ENCODE measurements around the gene MUC22.
"Not testable (repeated sequence)": the region's sequence is repeated elsewhere in the genome, so short reads cannot be mapped to it uniquely, and the experiment has no call there.

Gene MUC22

GRCh38 chr6:31058128-31058894, 48.0 kb downstream of the MUC22 start:
- no peak for DNase-seq (ENCODE audit: insufficient read length, low spot score)
- FAIRE-seq: no peak
- peak; percentile 37 for TF ChIP-seq CTCF (IDR thresholded peaks at IDR 0.05; ENCODE audit: insufficient read depth, missing control alignments)

GRCh38 chr6:31060145-31060544, 49.9 kb downstream of the MUC22 start:
- DNase-seq (ENCODE audit: insufficient read length, low spot score) (no peak), FAIRE-seq (no peak)
- TF ChIP-seq CTCF (IDR thresholded peaks at IDR 0.05; ENCODE audit: insufficient read depth, missing control alignments): no peak

GRCh38 chr6:31063906-31064435, 53.7 kb downstream of the MUC22 start:
- DNase-seq (ENCODE audit: insufficient read length, low spot score) (no peak), FAIRE-seq (no peak)
- no peak for TF ChIP-seq CTCF (IDR thresholded peaks at IDR 0.05; ENCODE audit: insufficient read depth, missing control alignments)

GRCh38 chr6:31065556-31065955, 55.3 kb downstream of the MUC22 start:
- no peak for DNase-seq (ENCODE audit: insufficient read length, low spot score)
- FAIRE-seq: no peak
- TF ChIP-seq CTCF (IDR thresholded peaks at IDR 0.05; ENCODE audit: insufficient read depth, missing control alignments): no peak

- FAIRE-seq; DNase-seq (ENCODE audit: insufficient read length, low spot score): not testable (repeated sequence)
Observed at GRCh38 chr6:31067028-31067427, 56.8 kb downstream of the MUC22 start.

- not testable (repeated sequence) for DNase-seq (ENCODE audit: insufficient read length, low spot score); FAIRE-seq
Observed at GRCh38 chr6:31067891-31068668, 57.8 kb downstream of the MUC22 start.

GRCh38 chr6:31068669-31069340, 58.5 kb downstream of the MUC22 start:
- DNase-seq (ENCODE audit: insufficient read length, low spot score): peak; percentile 63
- no peak for FAIRE-seq
- peak; percentile 67 for TF ChIP-seq CTCF (IDR thresholded peaks at IDR 0.05; ENCODE audit: insufficient read depth, missing control alignments)
